ENCODE measurements around the gene AKR1C2.
"Not testable (repeated sequence)": the region's sequence is repeated elsewhere in the genome, so short reads cannot be mapped to it uniquely, and the experiment has no call there.

Gene AKR1C2

DNA sequence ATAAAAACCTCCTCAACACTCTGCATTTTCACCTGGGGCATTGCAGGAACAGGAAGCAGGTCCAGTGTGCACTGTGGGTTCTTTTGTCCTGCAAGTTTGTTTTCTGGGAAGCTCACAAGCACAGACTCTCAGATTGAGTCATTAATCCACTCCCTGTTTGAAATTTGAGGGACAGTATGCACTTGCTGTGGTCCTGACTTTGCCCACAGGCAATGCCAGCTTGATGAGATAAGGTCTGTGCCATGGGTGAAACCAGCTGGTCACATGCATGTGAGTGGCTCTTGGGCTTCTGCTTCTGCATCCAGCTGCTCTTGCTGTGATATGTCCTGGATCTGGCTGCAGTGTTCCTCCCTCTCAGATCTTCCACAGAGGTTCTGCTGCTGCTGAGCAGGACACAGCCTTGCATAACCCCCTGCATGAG lies 21.8 kb upstream of the AKR1C2 start:
- not testable (repeated sequence) for DNase-seq (ENCODE audit: low read depth, low spot score)

DNA sequence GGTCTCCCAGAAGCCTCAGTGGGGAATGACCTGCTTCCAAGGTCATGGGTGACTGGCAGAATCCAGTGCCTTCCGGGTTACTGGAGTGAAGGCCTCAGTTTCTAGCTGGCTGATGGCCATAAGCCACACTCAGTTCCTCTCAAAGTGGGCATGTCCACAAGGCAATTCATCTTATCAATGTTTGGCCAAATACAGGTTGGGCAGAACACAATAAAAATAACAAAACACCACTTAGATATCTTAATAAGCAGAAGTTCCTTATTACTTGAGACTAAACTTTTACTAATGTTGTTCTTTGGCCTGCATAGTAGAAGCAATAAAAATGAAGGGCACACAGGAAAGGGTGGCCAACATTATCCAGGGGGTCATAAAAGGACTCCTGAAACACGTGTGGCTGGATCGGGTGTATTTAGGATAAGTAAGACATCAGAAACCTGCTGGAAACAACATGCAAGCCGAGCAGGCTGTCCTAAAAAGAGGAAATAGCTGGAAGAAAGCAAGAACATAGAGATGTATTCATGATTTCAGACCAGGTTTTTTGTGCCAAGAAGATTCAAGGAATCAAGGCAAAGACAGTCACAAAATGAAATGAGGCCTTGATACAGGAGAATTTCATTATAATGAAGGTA lies 19.6 kb upstream of the AKR1C2 start:
- DNase-seq (ENCODE audit: low read depth, low spot score): no peak

- not testable (repeated sequence) for DNase-seq (ENCODE audit: low read depth, low spot score)
Measured at GRCh38 chr10:5021624-5022290, 18.1 kb upstream of the AKR1C2 start.

GRCh38 chr10:5019770-5020612 lies 16.3 kb upstream of the AKR1C2 start:
- DNase-seq (ENCODE audit: low read depth, low spot score): not testable (repeated sequence)

- not testable (repeated sequence) for DNase-seq (ENCODE audit: low read depth, low spot score)
Measured at GRCh38 chr10:5018671-5019277, 15.1 kb upstream of the AKR1C2 start.

- DNase-seq (ENCODE audit: low read depth, low spot score): no peak
Measured at GRCh38 chr10:5018134-5018533, 14.5 kb upstream of the AKR1C2 start.

DNA sequence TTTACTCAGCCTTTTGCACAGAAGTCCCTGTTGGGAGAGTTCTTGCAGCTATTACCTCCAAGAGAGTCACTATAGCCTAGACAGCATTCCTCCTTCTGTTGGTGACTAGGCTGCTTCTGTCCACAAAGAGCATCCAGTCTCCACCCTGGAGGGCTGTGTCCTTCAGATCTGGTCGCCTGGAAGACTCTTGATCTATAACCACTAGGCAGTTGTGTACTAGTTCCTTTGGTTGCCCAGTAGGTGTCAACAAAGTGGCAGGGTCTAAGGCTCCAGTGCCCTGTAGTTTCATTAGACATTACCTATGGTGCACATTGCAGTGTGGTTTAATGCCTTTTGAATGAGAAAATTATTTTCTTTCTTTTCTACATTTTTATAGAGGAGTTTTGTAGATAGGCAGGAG lies 11.3 kb upstream of the AKR1C2 start:
- DNase-seq (ENCODE audit: low read depth, low spot score): no peak

DNA sequence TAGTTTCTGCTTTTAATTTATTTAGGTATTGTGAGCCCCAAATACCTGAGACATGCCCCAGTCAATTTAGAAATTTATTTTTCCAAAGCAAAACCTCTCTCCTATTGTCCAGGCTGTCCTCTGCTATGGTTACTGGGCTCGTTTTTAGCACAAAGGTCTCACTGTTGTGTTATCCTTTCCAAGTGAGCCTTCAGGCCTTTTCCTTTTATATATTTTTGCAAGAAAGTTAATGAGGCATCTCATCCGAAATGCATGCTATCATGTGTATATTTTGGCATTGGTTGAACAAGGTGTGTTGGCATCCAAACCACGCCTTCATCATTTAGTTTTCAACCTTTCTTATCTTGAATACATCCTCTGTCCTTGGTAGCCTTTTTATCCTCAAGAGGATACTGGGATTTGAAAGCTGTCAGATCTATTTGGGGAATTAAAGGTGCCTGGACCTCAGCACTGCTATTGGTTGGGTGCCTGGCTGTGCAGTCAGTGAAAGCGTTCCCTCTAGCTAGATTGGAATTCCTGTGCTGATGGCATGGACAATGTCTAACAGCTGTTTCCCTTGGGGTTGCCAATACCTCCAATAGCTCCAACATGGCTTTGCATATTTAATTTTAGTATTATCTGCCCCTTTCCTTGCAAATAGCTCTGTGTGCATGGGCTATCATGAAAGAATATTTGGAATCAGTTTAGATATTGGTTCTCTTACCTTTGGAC lies 10.7 kb upstream of the AKR1C2 start:
- not testable (repeated sequence) for DNase-seq (ENCODE audit: low read depth, low spot score)

GRCh38 chr10:5013385-5013784 lies 9.7 kb upstream of the AKR1C2 start:
- no peak for DNase-seq (ENCODE audit: low read depth, low spot score)

DNA sequence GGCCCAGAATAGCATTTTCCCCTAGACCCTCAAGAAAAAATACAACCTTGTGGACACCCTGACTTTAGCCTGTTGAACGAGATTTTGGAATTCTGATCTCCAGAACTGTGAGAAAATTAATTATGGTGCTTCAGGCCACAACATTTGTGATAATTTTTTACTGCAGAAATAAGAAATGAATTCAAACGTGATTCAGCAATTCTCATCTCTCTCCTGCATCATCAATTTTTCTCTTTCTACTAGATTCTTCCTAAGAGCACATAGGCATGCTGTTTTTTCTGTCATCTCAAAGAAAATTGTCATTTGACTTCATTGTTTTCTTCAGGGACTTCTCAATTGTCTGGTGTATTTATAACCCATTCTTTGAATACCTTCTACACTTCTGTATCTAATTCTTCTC lies 8.9 kb upstream of the AKR1C2 start:
- no peak for DNase-seq (ENCODE audit: low read depth, low spot score)

- not testable (repeated sequence) for DNase-seq (ENCODE audit: low read depth, low spot score)
Measured at GRCh38 chr10:5011392-5011791, 7.7 kb upstream of the AKR1C2 start.

- DNase-seq (ENCODE audit: low read depth, low spot score): not testable (repeated sequence)
Measured at GRCh38 chr10:5010043-5010442, 6.4 kb upstream of the AKR1C2 start.

GRCh38 chr10:5008857-5009548 lies 5.3 kb upstream of the AKR1C2 start:
- not testable (repeated sequence) for DNase-seq (ENCODE audit: low read depth, low spot score)

DNA sequence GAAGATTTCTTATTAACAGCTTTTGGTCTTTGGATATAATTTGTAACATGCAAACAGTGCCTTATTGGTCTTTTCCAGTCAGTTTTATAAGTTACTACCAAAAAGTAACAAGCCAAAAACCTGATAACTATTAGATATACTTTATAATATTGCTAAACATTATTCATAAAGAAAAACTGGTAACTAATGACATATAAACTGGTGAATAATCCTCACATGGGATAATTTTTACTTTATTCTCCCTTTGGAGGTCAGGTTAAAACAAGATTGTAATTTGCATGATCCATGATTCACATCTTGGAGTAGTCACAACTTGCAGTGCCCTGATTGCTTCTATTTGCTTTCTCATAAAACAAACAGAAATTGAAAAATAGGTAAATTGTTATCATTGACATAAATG lies 844 bp upstream of the AKR1C2 start:
- not testable (repeated sequence) for DNase-seq (ENCODE audit: low read depth, low spot score)

- not testable (repeated sequence) for DNase-seq (ENCODE audit: low read depth, low spot score)
Measured at GRCh38 chr10:5004030-5004385, 351 bp upstream of the AKR1C2 start.

DNA sequence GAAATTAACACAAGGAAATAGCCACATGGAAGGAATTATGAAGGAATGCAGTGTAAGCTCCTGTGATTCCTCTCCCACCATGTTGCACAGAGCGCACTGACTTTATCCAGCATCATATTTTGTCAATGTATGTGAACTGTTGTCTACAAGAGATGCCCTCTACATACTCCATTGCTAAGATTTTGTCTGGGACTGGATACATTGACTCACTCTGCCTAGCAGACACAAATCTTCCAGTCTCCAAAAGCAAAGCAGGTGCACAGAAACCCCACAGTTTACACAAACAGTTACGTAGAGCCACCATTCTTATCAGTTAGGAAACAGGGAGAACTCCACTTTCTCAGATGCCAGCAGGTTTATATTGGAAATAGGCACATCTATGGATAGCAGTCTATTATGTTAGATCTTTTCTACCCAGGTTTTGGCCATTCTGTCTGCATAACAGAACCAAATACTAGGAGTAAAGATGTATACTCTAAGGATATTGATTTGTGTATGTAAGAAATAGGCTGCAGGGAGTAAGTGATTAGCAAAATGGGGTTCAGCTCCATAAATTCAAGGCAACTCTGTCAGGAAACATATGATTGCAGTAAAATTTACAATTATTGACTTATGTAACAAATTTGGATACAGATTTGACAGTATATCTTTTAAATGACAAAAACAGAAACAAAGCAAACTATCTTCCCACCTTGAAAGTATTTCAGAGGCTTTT lies 1.5 kb downstream of the AKR1C2 start:
- no peak for DNase-seq (ENCODE audit: low read depth, low spot score)

GRCh38 chr10:4998671-4999070 lies 5.0 kb downstream of the AKR1C2 start:
- no peak for DNase-seq (ENCODE audit: low read depth, low spot score)

DNA sequence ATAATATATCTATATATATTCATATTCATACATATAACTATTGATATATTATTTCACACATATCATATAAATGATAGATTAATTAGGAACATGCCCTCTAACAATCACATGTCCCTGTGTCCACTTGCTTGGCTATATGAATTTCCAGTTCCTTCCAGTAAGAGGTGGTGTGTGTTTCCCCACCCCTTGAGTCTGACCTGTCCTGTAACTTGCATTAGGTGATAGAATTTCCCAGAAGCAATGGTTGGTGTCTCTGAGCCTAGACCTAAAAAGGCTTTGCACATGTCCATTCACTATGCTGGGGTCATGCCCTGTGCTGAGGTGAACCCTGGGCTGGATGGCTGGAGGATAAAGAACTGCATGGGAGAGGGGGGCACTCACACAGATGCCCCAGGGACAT lies 9.4 kb downstream of the AKR1C2 start:
- not testable (repeated sequence) for DNase-seq (ENCODE audit: low read depth, low spot score)

DNA sequence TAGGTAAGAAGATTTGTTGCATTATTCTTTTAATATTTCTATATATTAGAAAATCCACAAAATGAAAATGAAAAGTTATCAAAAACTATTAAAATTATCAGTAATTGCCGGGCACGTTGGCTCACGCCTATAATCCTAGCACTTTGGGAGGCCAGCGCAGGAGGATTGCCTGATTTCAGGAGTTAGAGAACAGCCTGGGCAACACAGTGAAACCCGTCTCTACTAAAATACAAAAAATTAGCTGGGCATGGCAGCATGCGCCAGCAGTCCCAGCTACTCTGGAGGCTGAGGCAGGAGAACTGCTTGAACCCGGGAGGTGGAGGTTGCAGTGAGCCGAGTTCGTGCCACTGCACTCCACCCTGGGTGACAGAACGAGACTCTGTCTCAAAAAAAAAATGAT lies 11.1 kb downstream of the AKR1C2 start:
- not testable (repeated sequence) for DNase-seq (ENCODE audit: low read depth, low spot score)

DNA sequence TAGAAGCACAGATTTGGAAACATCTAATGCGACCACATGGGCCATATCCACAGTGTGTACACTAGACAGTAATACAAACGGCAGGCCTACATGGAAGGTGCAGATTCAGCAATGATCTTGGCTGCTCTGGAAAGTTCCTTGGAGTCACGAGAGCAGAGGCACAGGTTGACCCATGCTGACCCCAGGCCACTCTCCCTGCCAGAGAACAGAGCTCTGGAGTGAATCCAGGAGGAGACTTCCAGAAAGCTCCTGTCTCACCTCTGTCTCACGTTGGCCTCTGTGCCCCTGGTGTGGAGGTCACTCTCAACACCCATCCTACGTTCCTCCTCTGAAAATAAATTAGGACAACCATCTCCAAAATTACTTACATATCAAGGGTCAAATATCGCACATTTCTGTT lies 12.2 kb downstream of the AKR1C2 start:
- DNase-seq (ENCODE audit: low read depth, low spot score): not testable (repeated sequence)
